Embryonic facial prominence (tissue), 1 donor: ENCODE measurements around the gene TMEM147.

Experiments
- DNase-seq: peaks from one replicate; pipeline ENCODE4 v3.0.0-alpha.2; 2016; ENCODE audit errors: extremely low spot score

Gene TMEM147, protein sequence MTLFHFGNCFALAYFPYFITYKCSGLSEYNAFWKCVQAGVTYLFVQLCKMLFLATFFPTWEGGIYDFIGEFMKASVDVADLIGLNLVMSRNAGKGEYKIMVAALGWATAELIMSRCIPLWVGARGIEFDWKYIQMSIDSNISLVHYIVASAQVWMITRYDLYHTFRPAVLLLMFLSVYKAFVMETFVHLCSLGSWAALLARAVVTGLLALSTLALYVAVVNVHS

DNA sequence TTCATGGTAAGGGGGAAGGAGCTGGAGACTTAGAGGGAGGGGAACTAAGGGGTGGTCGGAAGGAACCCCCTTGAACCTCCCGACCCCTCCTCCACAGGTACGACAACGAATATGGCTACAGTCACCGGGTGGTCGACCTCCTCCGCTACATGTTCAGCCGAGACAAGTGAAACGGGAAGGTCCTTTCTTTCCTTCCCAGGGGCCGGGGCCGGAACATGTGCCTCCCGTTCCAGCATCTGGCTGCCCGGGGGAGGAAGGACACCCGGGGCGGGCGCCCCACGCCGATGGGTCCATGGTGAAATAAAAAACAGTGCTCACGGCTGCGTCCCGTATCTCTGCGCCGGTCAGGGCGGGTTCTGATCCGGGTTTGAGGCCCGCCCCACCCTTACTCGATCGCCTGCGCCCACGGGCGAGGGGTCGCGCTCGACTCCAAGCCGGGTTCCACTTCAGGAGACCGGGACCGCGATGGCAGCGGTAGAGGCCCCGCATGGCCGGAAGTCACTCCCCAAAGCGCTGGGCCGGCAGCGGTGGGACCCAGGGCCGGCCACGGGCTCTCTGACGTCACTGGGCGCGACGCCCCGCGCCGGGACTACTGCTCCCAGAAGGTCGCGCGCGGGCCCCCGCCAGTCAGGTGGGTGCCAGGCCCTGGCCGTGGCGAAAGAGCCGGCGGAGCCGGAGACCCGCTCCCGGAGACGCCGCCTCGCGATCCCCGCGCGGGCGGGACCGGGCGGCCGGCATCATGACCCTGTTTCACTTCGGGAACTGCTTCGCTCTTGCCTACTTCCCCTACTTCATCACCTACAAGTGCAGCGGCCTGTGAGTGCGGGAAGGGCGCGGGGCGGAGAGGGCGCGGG is at the start of gene TMEM147:
Gene TMEM147 (plus strand): TSS at position 626 of the 854 bp plus-strand sequence. CDS start 114 bp downstream, at position 740.
- peak; percentile 69 for DNase-seq

DNA sequence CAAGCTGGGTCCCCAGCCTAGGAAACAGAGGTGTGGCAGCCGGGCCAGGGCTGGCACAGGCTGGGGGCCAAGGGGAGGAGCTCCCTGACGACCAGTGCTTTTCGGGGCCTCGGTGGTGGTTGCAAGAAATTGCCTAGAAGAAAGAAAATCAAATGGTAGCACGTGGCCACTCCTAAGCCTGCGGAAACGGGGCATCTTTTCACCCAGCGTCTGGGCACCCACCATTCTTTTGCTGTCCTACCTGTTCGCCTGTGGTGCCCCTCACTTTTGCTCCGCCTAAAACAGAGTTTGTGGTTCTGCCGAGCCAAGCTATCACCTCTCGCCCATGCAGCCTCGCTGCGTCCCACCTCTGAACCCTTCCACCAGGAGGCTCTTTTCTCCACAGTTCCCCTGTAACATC is 48.0 kb upstream of the TMEM147 start:
- DNase-seq = no peak

DNA sequence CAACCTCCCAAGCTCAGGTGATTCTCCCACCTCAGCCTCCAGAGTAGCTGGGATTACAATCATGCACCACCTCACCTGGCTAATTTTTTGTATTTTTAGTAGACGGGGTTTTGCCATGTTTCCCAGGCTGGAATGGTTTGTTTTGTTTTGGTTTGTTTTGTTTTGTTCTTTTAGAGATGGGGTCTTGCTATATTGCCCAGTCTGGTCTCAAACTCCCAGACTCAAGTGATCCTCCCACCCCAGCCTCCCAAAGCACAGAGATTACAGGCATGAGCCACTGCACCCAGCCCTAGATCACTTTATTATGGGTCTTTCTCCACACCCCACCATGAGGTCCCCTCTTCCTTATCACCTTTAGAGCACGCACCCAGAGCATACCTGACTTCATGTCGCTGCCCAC is 47.2 kb upstream of the TMEM147 start:
- DNase-seq = no peak

GRCh38 chr19:35498984-35499527 is 46.4 kb upstream of the TMEM147 start:
- no peak for DNase-seq

DNA sequence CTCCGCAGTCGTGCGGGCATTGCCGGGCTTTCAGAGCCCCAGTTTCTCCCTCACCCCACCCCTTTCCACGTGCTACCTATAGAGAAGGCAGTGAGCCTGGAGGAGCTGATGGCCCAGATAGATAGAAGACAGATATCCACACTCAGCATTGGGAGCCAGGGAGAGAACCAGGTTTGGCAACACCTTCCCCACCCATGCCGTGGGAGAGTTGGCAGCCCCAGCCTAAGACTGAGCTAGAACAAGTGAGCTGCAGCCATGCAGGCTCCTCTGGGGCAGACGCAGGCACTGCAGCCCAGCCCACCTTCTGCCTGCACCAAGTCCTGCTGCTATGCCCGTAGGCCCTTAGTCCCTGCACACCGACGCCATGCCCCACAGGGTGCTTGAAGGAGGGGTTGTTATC is 44.8 kb upstream of the TMEM147 start:
- no peak for DNase-seq

GRCh38 chr19:35501684-35502083 is 43.7 kb upstream of the TMEM147 start:
- no peak for DNase-seq

- DNase-seq = no peak
These were observed 42.7 kb upstream of the TMEM147 start for GRCh38 chr19:35502751-35503150.

DNA sequence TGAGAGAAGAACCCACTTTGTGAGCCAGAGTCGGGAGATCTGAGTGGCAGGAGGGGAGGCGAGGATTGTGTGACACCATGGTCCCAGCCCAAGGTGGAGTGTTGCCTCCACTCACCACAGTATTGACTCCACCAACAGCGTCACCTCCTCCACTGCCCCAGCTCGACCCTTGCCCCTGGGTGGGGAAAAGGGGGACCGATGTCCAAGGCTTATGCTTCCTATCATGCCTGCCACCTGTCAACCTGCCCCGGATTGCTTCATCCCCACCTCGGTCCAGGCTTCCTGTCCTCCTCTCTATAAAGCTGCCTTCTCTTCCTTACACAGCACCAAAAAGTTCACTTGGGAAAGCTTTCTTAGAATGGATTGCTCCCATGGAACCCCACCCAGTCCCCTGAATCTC is 39.4 kb upstream of the TMEM147 start:
- no peak for DNase-seq

GRCh38 chr19:35507561-35507960 is 37.9 kb upstream of the TMEM147 start:
- DNase-seq = no peak

DNA sequence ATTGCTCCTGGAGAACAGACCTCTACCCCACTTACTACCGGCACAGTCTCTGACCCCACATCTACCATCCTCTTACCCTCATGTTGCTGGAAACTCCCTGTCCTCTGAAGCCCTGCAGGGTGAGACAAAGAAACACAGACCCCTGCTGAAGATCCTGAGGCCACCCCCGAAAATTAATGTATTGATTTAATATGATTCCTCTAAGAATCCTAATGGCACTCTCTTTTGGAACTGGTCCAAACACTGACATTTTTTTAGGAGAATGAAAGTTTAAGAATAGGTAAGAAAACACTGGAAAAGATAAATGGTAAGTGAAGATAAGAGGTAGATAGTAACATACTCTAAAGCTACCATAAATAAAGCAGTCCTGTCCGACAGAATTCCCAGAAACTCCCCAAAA is 37.3 kb upstream of the TMEM147 start:
- no peak for DNase-seq

GRCh38 chr19:35509018-35509652 is 36.3 kb upstream of the TMEM147 start:
- DNase-seq = no peak

- no peak for DNase-seq
These were observed 35.4 kb upstream of the TMEM147 start for GRCh38 chr19:35509861-35510625.

GRCh38 chr19:35510626-35510964 is 34.8 kb upstream of the TMEM147 start:
- DNase-seq = no peak

- no peak for DNase-seq
These were observed 34.1 kb upstream of the TMEM147 start for GRCh38 chr19:35511337-35511736.

DNA sequence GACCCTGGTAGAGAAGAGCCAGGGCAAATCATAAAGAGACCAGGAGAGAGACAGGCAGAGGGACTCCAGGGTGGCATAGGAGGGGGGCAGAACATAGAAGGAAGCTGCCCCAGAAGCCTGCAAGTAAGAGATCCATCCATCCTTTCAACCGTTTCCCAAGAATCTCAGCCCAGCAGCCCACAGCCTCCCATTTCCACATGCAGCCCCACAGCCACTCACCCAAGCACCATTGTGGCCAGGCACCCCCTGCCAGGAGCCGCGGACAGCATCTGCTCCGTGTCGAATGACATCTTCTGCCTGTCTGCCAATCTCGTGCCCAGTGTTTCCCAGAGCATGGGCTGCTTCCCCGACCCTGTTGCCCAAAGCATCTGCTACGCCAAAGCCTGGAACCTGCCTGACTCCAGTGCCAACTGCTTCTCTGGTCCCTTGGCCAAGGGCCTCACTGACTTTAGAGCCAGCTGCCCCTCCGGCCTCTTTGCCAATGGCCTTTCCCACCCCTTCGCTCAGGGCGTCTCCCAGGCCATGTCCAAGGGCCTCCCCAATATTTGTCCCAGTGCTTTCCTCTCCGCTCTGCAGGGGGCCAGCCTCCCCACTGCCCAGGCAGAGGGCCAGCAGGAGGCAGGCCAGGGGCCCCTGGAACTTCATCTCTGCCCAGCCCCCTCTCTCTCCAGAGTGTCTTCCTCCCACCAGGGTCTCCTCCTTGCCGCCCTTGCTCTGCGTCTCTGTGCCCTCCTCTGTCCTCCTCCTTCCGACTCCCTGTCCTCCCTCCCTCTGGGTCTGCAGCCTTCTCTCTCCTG is 32.4 kb upstream of the TMEM147 start:
- no peak for DNase-seq

DNA sequence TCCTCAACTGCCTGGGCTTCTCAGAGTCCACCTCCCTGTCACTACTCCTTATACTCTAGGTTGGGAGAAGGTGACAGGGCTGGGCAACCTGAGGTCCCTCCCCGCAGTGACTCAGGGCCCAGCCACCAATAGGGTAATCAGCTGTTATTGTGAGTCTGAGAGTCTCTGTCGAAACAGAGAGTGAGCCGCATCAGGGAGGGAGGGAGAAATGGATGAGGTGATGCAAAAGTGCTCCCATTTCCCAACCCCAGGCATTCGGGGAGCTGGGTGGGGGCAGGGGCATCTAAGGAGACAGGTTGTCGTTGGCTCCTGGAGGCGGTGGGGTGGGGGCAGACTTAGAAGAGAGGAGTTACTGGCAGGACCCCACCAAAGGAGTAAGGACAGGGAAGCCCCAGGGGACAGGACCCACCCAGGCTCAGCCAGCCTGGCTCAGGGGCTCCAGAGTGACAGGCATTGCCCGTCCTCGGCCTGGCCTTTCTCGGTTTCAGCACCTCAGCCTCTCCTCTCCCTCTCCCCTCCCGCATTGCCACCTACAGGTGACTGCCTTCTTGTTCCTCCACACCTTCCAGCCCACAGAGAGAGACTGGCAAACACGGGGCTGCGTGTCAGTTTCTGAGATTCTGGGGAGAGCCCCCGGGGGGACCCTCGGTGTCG is 31.7 kb upstream of the TMEM147 start, which contains the start of gene DMKN:
Gene DMKN (minus strand): TSS at position 22 of the 654 bp plus-strand sequence. CDS start 174 bp downstream, outside the sequence.
- DNase-seq = no peak

DNA sequence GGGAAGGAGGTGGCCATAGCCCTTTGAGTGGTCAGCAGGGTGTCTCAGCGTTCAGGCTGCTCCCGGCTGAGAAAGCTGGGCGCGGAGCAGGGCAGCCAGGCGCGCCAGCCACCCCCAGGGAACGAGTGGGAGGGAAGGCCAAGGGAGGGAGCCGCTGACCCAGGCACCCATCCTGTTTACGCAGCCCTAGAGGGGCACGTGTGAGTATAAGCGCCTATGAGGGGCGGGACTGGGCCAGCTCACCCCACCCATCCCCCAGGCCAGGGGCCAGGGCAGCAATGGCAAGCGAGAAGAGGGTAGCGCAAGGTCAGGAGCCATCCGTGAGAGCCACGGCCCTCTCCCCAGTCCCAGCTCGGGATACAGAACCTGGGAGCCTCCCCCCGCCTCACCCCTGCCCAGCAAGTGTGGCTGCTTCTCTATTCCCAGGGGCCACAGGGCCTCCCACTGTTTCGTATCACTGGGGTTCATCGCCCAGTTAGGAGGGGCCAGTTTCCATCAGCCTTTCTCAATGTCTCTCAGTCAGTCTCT is 31.1 kb upstream of the TMEM147 start:
- DNase-seq = no peak

DNA sequence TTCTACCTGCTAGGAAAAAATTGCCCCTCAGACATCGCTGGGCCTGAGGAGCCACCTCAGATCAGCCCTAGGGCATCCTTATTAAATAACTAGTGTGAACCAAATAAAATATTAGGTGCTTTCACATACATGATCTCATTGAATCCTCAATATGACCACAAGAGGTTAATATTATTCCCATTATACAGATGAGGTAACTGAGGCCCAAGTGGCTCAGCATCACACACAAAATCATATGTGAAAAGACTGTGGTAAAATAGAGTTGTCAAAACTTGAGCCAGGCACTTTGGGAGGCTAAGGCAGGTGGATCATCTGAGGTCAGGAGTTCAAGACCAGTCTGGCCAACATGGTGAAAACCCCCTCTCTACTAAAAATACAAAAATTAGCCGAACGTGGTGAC is 29.1 kb upstream of the TMEM147 start:
- no peak for DNase-seq

- DNase-seq = no peak
These were observed 28.1 kb upstream of the TMEM147 start for GRCh38 chr19:35517342-35517741.

- DNase-seq = no peak
These were observed 27.1 kb upstream of the TMEM147 start for GRCh38 chr19:35518313-35518712.
